ENCODE measurements around the gene TAS2R60. TPM values are rescaled to one million over a fixed set of nuclear protein-coding genes. Genes with fewer than 3 reads are reported as not detected.

Gene TAS2R60
- total RNA-seq, 1 donor = not detected

DNA sequence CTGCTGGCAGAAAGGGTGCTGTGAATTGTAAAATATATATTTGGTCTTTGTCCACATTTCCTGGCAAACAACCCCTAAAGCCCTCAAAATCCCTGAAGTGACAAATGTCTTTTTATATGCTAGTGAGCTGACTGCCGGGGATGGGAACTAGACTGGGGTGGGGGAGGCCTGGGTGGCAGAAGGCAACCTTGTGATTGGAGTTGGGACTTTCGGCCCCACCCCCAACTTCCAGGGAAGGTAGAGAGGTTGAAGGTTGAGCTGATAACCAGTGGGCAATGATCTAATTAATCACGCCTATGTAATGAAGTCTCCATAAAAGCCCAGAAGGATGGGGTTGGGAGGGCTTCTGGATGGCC is 37.3 kb upstream of the TAS2R60 start:
- H3K4me3 ChIP-seq (ENCODE audit: low read depth, low read length) = no peak overlapping the region
- TF ChIP-seq, protein P1, sequence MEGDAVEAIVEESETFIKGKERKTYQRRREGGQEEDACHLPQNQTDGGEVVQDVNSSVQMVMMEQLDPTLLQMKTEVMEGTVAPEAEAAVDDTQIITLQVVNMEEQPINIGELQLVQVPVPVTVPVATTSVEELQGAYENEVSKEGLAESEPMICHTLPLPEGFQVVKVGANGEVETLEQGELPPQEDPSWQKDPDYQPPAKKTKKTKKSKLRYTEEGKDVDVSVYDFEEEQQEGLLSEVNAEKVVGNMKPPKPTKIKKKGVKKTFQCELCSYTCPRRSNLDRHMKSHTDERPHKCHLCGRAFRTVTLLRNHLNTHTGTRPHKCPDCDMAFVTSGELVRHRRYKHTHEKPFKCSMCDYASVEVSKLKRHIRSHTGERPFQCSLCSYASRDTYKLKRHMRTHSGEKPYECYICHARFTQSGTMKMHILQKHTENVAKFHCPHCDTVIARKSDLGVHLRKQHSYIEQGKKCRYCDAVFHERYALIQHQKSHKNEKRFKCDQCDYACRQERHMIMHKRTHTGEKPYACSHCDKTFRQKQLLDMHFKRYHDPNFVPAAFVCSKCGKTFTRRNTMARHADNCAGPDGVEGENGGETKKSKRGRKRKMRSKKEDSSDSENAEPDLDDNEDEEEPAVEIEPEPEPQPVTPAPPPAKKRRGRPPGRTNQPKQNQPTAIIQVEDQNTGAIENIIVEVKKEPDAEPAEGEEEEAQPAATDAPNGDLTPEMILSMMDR (IDR thresholded peaks at IDR 0.05; ENCODE audit: insufficient read depth, low read depth, low read length) = no peak
- DNase-seq (ENCODE audit: low read depth) = no peak

DNA sequence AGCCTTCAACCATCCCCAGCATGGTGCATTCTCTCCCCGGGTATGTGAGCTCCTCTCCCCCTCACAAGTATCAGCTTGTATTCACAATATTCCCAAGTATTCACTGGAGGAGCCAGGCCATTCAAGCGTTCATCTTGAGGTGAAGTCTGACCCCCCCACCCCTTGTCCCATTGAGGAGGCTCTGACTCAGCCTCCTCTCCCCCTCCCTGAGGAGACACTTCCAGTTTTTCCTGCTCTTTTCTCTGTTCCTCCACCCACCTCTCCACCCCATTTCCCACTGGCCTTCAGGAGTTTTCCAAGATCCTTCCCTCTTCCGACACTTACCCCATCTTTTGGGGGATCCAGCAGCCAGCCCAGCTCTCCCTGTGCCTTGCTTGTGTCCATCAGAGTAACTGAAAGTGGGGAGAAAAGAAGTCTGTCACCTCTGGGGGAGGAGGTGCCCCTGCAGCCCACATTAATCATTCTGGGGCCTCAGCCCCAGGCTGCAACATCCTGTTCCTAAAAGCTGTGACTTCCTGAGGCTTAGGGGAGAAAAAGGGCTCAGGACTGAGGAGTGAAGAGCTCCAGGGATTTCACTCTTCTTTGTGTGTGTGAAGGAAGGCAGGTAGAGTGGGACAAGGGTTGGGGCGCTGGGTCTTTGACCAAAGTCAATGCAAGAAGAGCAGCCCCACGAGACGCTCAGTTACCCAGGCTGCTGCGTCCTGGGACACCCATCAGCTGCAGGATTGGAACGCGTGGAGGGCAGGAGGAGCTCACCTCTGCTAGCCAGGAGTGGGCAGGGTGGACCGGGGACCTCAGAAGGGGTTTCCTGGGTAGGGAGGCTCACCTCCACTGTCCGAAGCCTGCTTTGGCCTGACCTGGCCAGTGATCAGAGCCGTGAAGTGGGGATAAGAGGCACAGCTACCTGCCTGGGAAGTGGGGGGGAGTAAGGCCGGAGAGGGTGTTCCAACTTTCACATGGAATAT is 35.7 kb upstream of the TAS2R60 start:
- no peak overlapping the region for H3K4me3 ChIP-seq (ENCODE audit: low read depth, low read length)
- DNase-seq (ENCODE audit: low read depth) = no peak
- TF ChIP-seq, protein P1 (IDR thresholded peaks at IDR 0.05; ENCODE audit: insufficient read depth, low read depth, low read length) = no peak

DNA sequence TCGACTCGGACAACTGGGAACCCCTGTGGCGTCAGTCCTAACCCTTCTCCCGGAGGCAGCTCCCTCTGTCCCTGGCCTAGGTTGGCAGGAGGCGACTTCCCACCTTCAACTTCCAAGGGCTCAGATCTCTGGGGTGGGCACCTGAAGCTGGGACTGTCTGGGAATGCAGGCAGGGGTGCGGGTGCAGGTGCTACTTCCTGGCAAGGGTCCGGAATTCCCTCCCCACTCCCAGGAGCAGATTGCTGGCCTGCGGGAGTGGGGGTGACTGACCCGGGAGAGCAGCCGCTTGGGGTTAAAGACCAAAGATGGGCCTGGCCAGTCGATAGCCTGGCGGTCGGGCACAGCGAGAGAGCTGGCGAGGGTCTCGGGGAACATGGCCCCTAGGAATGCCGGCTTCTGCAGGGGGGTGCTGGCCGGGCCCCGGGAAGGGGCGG is 35.0 kb upstream of the TAS2R60 start:
- DNase-seq (ENCODE audit: low read depth) = no peak
- TF ChIP-seq, protein P1 (IDR thresholded peaks at IDR 0.05; ENCODE audit: insufficient read depth, low read depth, low read length) = no peak
- no peak overlapping the region for H3K4me3 ChIP-seq (ENCODE audit: low read depth, low read length)

DNA sequence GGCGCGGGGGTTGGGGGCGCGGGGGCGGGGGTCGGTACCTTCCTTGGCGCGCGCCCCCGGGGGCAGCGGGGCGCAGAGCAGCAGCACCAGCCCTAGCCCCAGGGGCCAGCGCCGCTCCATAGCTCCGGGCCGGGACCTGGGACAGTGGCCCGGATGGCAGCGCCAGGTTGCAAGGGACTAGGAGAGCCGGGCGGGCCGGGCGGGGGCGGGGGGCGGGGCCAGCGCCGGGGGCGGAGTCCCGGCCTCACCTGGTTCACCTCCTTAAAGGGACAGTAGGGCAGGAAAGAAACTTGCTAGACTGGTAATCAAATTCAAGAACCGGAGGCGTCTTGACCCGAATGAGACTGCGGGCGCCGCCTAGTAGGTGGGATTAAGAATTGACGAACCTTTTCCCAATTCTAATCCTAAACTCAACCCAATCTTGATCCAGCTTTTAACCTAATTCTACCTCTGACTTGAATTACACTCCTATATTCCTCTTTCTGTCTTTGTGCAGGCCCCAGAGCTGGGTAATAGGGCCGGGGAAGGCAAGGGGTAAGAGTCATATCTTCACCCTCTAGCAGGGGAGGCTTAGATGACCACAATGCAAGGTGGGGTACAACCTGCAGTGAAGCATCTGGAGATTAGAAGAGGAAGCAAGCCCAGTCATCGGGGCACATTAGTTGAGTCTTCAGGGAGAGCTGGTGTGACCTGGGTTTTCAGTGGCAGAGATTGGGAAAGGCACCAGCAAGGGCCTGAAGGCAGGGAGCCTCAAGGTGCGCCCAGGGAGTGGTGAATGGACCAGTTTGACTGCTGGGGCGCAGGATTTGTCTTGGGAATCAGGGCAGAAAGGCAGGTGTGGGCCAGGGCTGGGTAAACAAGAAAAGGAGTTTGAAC is 34.3 kb upstream of the TAS2R60 start, which contains the start of gene EPHA1:
Gene EPHA1 (minus strand): TSS at position 171 of the 876 bp plus-strand sequence. CDS start 51 bp downstream, at position 120.
- TF ChIP-seq, protein P1 (IDR thresholded peaks at IDR 0.05; ENCODE audit: insufficient read depth, low read depth, low read length) = no peak
- H3K4me3 ChIP-seq (ENCODE audit: low read depth, low read length) = no peak within 1 kb of the TSS
- DNase-seq (ENCODE audit: low read depth) = no peak

DNA sequence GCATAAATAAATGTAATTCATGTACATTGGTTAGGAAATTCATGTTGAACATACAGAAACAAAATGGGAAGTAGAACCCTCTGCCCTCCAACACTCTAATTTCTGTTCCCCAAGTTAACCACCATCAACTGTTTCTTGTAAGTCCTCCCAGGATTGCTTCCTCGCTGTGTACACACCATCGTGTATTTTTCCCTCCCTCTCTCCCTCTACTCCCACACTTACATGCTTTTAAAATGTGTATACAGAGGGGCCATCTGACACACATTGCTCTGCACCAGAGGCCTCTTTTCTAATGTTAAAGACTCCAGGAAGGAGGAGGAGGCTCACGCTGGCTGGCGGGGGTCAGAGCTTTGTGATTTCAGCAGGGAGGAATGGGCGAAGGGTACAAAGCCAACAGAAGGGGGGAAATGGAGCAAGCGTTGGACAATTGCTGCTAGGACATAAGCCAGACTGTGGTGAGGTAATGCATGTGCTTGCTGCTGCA is 32.7 kb upstream of the TAS2R60 start:
- TF ChIP-seq, protein P1 (IDR thresholded peaks at IDR 0.05; ENCODE audit: insufficient read depth, low read depth, low read length) = no peak
- peak; percentile 53 for DNase-seq (ENCODE audit: low read depth)
- no peak overlapping the region for H3K4me3 ChIP-seq (ENCODE audit: low read depth, low read length)

DNA sequence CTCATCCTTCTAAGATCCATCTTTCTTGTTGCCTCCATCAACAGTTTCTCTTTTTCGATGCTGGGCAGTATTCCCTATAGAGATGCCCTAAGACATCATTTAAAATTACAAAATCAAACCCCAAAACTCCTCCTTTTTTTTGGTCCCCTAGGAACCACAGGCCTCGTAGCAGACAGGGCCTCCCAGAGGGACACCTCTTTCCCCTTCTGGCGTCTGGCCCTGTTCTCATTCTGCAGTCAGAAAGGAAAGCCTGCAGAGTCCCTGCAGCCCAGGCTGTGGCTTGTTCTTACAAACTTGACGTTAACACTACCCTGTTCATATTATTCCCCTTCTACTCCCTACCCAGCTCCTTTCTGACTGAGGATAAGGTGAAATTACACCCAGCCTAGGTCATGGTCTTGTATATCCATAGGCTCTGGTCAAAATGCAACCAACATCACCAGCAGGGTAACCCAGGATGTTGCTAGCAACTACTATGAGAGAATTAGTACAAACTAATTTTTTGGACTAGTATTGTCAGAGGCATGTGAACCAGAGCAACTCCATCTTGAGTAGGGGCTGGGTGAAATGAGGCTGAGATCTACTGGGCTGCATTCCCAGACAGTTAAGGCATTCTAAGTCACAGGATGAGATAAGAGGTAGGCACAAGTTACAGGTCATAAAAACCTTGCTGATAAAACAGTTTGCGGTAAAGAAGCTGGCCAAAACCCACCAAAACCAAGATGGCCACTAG is 31.1 kb upstream of the TAS2R60 start:
- no peak for DNase-seq (ENCODE audit: low read depth)
- TF ChIP-seq, protein P1 (IDR thresholded peaks at IDR 0.05; ENCODE audit: insufficient read depth, low read depth, low read length) = no peak
- no peak overlapping the region for H3K4me3 ChIP-seq (ENCODE audit: low read depth, low read length)
